Measurements from ENCODE around the gene CHST15.
"Not testable (repeated sequence)": the region's sequence is repeated elsewhere in the genome, so short reads cannot be mapped to it uniquely, and the experiment has no call there.

CHST15 gene

GRCh38 chr10:124099604-124100003 is 6.2 kb upstream of the CHST15 start:
- no peak overlapping the region for H3K27ac ChIP-seq (replicated peaks)
- no peak for TF ChIP-seq GABPA (IDR thresholded peaks at IDR 0.05; ENCODE audit: low read depth)
- DNase-seq (ENCODE audit: low read depth in 1 of 2, low spot score in 1 of 2), result no peak
- peaks cover 7% of the 10 kb centered on the region for H3K27me3 ChIP-seq (ENCODE audit: insufficient read depth, poor library complexity, severe bottlenecking)
- no peak overlapping the region for H3K4me3 ChIP-seq (replicated peaks; ENCODE audit: insufficient read depth, low read length)

- TF ChIP-seq CTCF (IDR thresholded peaks at IDR 0.05; ENCODE audit: insufficient read depth, low read length), result no peak
- TF ChIP-seq SPI1 (IDR thresholded peaks at IDR 0.05; ENCODE audit: borderline replicate concordance, low read depth), result no peak
- TF ChIP-seq GABPA (IDR thresholded peaks at IDR 0.05; ENCODE audit: low read depth), result no peak
- no peak for TF ChIP-seq POLR2AphosphoS5 (IDR thresholded peaks at IDR 0.05; ENCODE audit: low read depth)
- no peak for TF ChIP-seq REST (IDR thresholded peaks at IDR 0.05; ENCODE audit: insufficient replicate concordance, low read depth)
- H3K27me3 ChIP-seq (ENCODE audit: insufficient read depth, poor library complexity, severe bottlenecking), result peaks cover 17% of the 10 kb centered on the region
- no peak for DNase-seq (ENCODE audit: low read depth in 1 of 2, low spot score in 1 of 2)
Measured at GRCh38 chr10:124098575-124098974, 5.2 kb upstream of the CHST15 start.

GRCh38 chr10:124097883-124098282 is 4.5 kb upstream of the CHST15 start:
- no peak overlapping the region for H3K4me3 ChIP-seq (replicated peaks; ENCODE audit: insufficient read depth, low read length)
- H3K27me3 ChIP-seq (ENCODE audit: insufficient read depth, poor library complexity, severe bottlenecking), result peaks cover 22% of the 10 kb centered on the region
- no peak overlapping the region for H3K27ac ChIP-seq (replicated peaks)
- DNase-seq (ENCODE audit: low read depth in 1 of 2, low spot score in 1 of 2), result no peak
- TF ChIP-seq POLR2AphosphoS5 (IDR thresholded peaks at IDR 0.05; ENCODE audit: low read depth) (no peak), GABPA (IDR thresholded peaks at IDR 0.05; ENCODE audit: low read depth) (no peak), CTCF (IDR thresholded peaks at IDR 0.05; ENCODE audit: insufficient read depth, low read length) (no peak), REST (IDR thresholded peaks at IDR 0.05; ENCODE audit: insufficient replicate concordance, low read depth) (no peak), SPI1 (IDR thresholded peaks at IDR 0.05; ENCODE audit: borderline replicate concordance, low read depth) (no peak)

More at GRCh38 chr10:124098575-124098974, 5.2 kb upstream of the CHST15 start:
- Histone ChIP-seq H3K4me3 (replicated peaks; ENCODE audit: insufficient read depth, low read length) (no peak overlapping the region), H3K27ac (replicated peaks) (no peak overlapping the region)

GRCh38 chr10:124096494-124096893 is 3.1 kb upstream of the CHST15 start:
- peaks cover 33% of the 10 kb centered on the region for H3K27me3 ChIP-seq (ENCODE audit: insufficient read depth, poor library complexity, severe bottlenecking)
- no peak for TF ChIP-seq REST (IDR thresholded peaks at IDR 0.05; ENCODE audit: insufficient replicate concordance, low read depth)
- TF ChIP-seq CTCF (IDR thresholded peaks at IDR 0.05; ENCODE audit: insufficient read depth, low read length), result no peak
- no peak for TF ChIP-seq GABPA (IDR thresholded peaks at IDR 0.05; ENCODE audit: low read depth)
- no peak for TF ChIP-seq SPI1 (IDR thresholded peaks at IDR 0.05; ENCODE audit: borderline replicate concordance, low read depth)
- no peak for TF ChIP-seq POLR2AphosphoS5 (IDR thresholded peaks at IDR 0.05; ENCODE audit: low read depth)
- DNase-seq (ENCODE audit: low read depth in 1 of 2, low spot score in 1 of 2), result no peak

GRCh38 chr10:124095801-124096200 is 2.4 kb upstream of the CHST15 start:
- not testable (repeated sequence) for H3K4me3 ChIP-seq (replicated peaks; ENCODE audit: insufficient read depth, low read length); DNase-seq (ENCODE audit: low read depth in 1 of 2, low spot score in 1 of 2); H3K27ac ChIP-seq (replicated peaks)
- peaks cover 40% of the 10 kb centered on the region for H3K27me3 ChIP-seq (ENCODE audit: insufficient read depth, poor library complexity, severe bottlenecking)

More at GRCh38 chr10:124096494-124096893, 3.1 kb upstream of the CHST15 start:
- H3K27ac ChIP-seq (replicated peaks), result no peak overlapping the region
- no peak overlapping the region for H3K4me3 ChIP-seq (replicated peaks; ENCODE audit: insufficient read depth, low read length)
